ENCODE measurements around the gene C15orf39.
"Not testable (repeated sequence)": the region's sequence is repeated elsewhere in the genome, so short reads cannot be mapped to it uniquely, and the experiment has no call there.

Gene C15orf39

DNA sequence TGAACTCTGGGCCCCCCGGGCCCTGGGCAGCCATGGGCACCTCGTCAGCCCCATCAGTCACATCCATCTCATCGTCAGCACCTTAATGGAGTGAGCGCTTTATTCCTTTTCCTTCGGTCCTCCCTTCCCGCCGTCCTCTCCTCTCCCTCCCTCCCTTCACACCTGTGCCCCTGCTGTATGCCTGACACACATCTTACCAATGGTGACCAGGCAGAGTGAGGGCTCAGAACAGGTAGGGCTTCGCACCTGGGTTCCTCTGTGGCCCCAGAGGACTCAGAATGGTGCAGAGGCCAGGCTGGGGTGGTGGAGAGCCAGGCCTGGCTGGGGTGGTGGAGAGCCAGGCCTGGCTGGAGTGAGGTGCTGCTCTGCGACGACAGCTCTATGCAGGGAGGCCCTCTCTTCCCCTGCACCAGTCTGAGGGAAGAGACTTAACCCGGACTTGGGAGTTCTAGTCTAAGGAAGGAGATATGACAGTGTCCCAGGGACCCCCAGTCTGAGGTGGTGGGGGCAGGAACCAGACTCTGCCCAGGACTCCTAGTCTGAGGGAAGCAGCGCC is 11.6 kb downstream of the C15orf39 start:
- no peak for DNase-seq

DNA sequence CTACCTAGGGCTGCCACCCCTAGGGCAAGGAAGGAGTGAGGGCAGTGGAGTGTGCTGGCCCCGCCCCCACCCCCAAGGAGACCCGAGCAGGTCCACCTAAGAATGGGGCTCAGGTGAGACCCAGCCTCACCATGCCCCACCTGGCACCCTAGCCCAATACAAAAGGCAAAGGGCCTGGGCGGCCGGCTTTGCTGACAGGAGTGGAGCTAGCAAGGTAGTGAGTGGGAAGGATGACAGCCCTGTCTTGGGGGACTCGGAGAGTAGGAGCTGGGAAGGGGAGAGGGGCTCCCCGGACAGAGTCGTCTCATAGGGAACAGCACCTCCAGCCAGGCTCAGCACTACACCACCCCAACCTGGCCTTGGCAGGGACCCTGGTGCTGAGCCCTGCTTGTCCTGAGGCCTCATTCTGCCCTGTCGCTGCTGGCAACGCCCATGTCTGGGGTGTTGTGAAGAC is 12.1 kb downstream of the C15orf39 start:
- no peak for DNase-seq

DNA sequence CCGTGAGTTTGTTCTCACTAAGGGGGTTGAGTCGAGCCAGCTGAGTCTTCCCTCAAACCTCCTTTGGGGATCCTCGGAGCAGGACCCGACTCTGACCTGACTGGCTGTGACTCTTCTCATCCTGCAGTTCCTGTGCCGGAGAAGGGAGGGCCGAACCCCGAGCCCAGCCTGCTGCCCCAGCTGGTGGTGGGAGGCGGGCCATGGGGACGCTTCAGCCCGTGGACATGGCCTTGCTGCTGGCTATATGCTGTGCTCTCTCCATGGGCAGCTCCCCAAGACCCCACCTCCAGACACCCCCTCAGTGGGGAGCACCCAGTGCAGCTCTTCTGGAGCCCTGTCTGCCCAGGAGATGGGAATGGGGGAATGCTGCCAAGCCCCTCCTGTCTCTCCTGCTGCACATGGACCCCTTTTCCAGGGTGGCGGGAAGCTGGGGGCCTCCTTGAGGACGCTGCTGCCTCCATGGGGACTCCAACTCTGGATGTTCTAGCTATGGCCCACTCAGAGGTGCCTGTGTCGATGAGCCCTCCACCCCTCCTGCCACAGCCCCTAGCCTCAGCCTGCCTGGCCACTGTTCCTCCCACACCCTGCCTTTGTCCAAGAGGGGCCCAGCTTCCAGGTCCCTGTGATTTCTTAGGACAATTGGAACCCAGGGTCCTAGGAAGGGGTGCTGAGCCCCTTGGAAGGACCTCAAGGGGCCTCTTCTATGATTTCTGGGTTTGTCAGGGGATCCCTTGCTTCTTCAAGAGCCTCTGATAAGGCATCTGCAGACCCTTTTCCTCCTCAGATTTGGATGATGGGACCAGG is 12.8 kb downstream of the C15orf39 start:
- no peak for DNase-seq

DNA sequence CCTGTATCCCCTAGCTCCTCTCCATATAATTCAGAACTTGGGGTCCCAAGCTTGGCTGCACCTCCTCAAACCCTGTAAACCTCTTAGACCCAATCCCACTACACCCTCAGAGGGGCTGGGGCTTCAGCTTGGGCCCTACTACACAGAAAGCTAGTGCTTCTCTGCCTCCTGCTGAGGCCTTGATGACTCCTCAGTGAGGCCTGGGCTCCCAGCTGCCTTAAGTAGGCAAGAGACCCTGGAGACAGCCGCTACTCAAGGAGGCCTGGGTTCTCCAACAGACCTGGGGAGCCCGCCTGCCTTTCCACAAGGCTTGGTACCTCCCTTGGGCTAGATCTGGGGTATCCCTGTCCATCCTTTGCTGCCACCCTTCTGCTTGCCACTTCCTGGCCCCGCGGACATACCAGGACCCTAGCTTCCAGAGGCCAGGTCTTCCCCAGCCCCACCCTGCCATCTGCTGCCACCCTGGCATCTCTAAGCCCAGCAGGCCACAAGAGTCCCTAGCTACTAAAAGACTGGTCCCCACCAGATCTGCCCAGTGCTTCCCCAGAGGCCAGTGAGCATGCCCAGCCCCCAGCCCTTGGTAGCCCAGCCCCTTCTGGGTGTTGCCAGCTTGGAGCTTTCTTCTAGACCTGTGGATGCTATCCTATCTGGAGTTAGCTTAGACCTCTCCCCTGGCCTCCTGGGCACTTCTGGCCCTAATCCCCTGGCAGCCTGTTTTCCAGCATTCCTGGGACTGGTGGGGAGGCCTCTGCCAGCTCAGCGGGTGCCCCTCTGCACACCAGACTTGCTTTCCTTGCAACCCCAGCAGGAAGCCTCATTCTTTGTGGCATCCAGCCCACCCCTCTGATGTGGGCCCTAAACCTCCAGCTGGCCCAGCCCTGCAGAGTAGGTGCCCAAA is 13.7 kb downstream of the C15orf39 start:
- DNase-seq = no peak

DNA sequence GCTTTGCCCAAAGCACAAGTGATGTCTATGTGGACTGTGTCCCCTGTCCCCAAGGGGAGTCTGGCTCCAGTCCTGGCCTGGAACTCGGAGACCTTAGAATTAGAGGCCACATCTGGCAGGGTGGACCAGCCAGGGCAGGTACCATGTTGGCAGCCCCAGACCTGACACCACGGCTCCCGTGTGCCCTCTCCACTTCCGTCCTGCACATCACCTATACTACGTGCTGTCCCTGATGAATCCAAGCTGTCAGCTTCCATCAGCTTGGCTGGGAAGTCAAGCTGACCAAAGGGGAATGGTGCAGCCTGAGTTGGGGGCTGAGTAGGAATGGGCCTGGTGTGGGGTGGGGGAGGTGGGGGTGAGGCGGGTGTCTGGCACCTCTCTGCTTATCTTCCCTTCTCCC is 15.3 kb downstream of the C15orf39 start:
- DNase-seq = no peak

DNA sequence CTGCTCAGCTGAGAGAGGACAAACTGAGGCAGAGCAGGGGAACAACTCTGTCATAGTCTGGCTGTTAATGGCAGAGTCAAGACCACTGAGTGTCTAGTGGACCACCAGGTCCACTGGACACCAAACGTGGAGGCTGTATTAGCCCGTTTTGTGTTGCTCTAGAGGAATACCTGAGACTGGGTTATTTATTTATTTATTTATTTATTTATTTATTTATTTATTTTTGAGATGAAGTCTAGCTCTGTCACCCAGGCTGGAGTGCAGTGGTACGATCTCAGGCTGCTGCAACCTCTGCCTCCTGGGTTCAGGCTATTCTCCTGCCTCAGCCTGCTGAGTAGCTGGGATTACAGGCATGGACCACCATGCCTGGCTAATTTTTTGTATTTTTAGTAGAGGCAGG is 15.9 kb downstream of the C15orf39 start:
- DNase-seq = not testable (repeated sequence)

DNA sequence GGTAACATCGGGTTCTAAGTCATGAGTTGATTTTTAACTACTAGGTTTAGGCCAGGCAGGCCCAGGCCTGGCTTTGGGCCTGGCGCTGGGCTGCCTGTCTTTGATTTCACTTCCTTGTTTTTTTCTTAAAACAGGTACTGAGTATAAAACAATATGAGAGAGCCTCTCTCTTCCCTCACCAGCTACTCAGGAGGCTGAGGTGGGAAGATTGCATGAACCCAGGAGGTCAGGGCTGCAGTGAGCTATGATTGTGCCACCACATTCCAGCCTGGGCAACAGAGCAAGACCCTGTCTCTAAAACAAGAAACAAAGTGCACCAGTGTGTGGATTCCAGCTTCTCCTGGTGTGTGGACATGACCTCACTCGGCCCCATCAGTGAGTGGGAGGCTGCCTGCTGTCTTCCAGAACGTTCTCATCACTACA is 17.8 kb downstream of the C15orf39 start:
- not testable (repeated sequence) for DNase-seq

DNA sequence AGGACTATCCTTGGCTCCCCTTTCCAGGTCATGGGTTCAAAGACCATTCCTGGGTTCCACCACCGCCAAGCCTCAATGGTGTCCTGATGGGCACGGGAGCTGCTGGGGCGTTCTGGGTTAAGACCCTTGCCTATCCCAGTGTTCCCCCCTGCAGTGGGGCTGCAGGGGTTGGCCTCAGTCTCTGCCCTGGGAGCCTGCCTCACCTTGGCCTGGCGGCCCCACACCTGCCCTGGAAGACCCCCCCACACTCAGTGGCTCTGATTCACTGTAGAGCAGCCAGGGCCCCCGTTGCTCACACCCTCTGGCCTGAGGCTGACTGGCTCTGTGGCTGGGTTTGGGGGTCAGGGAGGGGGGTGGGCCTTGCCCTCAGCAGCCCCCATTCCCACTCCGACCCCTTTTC is 22.0 kb downstream of the C15orf39 start:
- DNase-seq = no peak

DNA sequence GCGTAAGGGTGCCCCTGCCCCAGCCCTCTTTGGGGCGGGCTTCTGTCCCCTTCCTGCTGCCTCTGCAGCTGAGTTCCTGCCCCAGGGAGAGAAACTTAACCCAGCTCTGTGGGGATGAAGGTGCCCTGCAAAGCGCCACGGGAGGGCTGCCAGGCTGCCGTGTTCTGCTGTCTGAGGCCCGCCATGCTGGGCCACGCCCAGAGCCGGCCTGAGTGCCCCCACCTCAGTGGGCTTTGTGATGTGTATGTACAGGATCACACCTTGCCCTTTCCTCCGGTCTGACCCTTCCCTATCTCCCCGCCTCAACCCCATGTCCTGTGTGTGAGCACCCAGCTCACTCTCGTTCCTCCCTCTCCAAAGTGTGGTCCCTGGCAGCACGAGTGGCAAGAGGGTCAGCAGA is 22.6 kb downstream of the C15orf39 start:
- no peak for DNase-seq

DNA sequence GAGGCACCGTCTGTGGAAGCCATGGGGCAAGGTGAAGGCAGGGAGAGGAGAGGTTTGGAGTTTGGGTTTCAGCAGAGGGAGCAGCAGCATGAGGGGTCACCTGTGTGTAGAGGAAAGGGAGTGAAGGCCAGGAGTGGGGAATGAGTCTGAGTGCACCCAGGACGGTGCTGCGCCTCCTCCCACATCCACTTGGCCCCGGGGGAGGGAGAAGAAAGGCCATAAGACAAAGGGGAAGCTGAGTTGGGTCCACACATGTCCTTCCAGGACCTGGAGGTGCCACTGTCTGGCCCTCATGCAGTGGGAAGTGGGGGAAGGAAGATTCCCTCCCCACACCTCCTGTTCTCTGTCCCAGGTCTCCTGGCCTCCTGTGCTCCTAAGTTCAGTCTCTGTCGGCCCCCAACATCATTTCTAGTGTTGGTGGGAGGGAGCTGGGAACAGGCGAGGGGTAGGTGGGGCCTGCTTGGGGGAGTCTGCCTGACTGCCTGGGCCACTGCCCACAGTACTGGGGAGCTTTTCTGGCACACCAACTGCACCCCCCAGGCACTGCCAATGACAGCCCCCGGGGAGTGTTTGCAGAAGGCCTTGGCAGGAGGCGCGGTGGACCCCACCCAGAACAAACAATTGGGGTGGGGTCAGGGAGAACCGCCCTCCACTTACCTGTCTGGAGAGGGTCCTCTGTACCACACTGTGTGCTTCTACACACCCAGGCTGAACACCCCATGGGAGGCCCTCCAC is 23.6 kb downstream of the C15orf39 start:
- DNase-seq = not testable (repeated sequence)

DNA sequence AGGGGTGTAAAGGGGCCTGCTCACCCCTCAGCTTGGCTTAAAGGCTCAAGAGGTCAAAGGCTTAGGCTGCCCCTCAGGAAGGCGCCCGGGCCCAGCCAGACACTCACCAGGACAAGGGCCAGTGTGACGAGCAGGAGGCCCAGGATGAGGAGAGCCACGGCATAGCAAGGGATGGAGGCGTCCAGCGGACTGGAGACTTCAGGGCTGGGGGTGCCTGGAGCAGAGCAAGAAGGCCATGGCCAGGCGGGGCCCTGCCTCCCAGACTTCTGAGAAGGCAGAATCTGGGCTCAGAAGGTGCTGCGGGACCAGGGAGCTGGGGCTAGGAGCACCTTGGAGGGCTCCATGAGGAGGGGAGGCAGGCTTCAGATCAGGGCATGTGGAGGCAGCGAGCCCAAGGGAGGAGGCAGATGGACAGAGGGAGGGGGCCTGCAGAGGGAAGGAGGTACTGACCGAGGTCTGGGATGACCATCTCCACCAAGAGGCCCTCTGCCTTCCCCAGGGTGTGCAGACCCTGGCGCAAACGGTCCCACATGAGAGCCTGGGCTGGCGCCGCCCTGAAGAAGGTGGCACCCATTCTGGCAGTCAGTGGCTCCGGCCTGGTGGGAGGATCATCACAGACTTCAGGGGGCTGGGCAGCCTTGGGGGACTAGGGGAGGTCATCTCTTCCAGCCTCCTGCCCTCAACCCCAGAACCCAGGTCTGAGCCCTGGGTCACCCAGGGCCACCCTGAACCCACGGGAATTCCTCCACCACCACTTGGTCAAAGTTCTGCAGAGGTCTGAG is 24.5 kb downstream of the C15orf39 start:
- DNase-seq = no peak

DNA sequence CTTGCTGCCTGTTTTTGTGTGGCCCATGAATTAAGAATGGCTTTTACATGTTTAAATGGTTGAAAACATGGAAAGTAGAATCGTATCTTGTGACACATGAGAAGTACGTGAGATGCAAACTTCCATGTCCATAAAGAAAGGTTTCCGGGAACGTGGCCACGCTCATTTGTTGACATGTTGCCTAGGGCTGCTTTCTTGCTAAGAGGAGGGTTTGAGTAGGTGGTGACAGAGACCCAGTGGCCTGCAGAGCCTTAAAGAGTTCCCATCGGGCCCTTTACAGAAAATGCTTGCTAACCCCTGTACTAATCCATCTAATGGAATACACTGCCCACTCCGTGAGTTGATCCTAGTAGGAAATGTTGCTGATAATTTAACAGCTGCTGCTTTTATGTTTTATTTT is 25.4 kb downstream of the C15orf39 start:
- DNase-seq = not testable (repeated sequence)

DNA sequence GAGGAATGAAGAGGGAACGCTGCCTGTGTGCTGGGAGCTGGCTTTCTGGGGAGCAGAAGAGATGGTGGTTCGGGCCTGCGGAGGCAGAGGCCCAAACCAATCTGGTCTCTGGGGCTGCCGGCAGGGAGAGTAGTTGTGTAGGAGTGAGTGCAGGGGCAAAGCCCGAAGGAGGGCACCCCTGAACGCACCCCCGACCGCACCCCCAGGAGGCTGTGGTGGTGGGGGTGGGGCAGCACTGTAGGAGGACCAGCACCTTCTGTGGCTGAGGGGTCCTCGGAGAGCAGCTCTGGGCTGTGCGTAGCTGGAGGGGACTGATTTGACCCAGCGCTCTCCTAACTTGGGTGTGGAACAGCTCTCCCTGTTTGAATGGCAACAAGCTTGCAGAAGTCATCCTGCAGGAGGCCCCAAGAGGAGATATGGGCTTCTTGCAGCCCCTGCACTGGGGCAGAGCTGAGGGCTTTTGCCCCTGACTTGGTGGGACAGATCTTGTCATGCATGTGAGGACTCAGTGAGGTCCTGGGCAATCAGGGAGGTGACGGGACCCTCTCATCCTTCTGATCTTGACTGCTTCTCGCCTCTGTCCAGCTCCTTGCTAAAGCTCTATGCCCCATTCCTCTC is 26.1 kb downstream of the C15orf39 start:
- no peak for DNase-seq

DNA sequence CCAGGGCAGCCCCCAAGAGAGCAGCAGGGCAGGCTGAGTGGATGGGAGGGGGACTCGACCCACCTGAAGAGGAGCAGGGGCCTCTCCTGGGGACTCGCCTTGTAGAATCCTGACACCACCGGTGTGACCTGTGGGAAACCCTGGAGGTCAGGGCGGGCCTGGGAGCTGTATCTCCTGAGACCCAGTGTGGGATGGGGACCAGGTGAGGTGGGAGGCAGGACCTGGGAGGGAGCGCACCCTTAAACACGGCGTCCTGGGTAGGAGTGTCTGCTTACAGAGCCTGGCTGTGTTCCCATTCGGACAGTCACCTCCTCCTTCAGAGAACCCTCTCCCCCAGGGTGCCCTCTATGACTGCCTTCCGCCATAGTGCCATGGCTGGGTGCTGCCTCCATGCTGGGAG is 27.1 kb downstream of the C15orf39 start:
- no peak for DNase-seq

DNA sequence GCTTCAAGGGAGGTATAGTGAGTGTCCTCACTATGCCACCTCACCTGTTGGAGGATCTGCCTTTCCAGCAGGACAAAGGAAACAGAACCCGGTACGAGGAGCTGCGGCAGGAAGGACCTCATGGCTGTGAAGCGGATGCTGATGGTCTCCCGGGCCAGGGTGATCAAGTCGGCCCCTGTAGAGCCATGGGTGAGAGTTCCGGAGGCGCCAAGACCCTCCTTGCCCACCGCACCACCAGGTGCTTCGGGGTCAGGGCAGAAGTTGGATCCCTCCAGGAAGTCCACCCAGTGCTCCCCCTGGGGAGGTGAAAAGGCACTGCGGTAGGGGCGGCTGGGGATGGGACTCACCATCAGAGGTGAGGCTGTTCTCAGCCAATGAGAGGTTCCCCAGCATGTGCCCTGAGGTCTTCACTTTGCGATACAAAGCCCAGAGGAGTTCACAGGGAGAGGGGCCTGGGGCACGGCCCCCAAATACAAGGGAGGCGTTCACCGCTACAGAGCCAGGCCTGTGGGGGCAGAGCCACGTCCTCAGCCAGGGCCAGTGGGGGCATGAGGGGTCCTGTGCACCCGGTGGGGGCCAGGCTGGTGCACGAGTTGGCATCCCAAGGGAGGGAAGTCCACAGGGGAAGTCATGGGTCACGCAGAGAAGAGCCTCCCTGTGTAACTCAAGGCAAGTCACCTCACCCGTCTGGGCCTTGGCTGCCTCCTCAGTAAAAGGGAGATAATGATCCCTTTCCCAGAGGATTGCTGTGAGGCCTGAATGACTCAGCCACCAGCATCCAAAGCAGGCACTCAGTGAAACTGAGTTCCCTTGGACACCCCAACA is 27.7 kb downstream of the C15orf39 start:
- no peak for DNase-seq

DNA sequence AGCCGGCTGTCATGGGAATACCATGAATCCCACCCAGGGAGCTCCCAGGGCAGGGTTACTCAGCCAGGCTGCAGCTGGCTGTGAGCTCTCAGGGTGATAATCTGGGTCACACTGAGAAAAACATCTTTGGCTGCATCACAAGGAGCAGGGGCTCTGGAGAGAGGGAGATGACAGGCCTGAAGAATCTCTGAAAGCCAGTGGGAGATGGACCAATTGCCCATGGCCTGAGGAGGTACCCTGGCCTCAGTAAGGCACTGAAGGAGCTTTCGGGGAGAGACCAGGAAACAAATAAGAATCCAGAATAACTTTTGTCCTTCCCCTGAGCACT is 28.3 kb downstream of the C15orf39 start:
- no peak for DNase-seq

DNA sequence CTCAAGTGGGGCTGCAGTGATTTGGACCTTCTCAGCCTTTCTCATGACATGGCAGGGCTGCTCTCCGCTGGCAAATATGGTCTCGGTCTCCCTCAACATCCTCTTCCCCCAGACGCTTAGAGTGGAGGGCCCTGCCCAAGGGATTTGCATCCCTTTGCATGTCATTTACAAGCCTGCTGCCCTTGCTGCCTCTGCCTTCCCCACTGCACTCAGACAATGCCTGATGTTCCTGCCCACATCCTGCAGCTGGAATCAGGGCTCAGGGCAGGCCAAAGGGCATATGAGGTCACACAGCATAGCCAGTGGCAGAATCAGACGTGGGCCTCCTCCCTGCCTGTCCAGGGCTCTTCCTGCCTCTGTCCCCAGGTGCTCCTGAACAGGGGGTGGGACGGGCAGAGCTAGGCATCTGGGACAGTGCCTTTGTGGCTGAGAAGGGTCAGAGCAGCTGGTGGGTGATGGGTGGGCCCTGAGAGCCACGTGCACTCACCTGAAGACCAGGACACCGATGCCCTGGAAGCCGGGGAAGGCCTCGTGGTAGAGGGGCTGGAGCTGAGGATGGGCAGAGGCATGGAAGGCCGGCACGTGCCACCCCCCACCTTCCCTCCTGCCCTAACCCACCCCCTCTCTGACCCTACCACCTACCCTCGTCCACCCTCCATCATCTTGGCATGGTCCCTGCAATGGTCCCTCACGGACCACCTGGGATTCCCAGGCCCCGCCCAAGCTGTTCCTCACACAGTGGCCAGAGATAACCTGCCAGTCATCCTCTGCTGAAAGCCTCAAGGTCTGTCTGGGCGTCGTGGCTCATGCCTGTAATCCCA is 29.1 kb downstream of the C15orf39 start:
- DNase-seq = no peak

DNA sequence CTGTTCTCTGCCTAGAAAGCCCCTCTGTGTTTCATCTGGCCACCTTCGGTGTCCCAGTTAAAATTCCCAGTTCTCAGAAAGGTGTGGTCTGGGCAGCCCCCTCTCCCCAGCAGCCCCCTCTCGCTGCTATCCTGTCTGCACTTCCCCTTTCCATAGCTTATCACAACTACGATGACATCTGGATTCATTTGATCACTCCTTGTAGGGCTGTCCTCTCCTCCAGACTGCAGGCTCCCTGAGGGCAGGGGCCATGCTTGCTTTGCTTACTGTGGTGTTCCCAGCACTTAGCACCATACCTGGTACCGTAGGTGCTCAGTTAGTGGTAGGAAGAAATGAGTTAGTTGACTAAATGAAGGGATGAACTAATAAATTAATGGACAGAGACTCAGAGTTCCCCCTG is 30.2 kb downstream of the C15orf39 start:
- DNase-seq = no peak

DNA sequence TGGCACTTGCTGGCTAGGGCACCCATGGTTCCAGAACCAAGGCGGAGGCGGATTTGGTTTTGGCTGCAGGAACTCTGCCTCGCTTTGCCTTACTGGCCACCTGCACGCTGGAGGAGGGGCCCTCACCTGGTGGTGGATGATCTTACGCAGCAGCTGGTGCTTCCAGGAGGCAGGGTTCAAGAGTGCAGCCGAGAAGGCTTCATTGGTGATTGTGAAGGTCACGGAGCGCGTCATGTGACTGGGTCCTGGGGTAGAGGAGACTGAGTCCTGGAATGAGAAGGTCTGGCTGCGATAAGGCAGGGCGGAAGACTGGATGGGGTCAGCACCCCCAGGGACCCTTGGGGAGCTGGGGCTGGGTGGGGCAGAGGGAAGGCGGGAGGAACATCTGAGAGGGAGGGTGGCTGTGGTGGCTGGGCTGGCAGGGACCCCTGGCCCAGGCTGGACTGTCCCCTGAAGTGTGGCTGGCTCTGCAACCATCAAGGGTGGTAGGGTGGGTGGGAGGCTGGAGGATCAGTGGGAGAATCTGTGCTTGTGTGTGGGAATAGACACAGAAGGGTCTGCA is 30.7 kb downstream of the C15orf39 start:
- no peak for DNase-seq

Measured in NCI-H1048 (cell line).